K562 (cell line): ENCODE measurements around the gene CEP76. TPM values are rescaled to one million over a fixed set of nuclear protein-coding genes. Genes with fewer than 3 reads are reported as not detected.

Experiments
- ADNP ChIP-seq: fragments of 200-800 bp; sonication (Bioruptor generic); IDR thresholded peaks from 2 replicates; pipeline ENCODE4 v1.6.1; 2016; ENCODE audit warnings: missing genetic modification characterization, missing compliant biosample characterization
- BACH1 ChIP-seq: fragments of 200-800 bp; sonication (Bioruptor generic); IDR thresholded peaks from 2 replicates; pipeline ENCODE4 v1.6.1; 2016; ENCODE audit warnings: missing genetic modification characterization, missing compliant biosample characterization
- E2F3 ChIP-seq: fragments of 250-450 bp; sonication (Bioruptor Pico); IDR thresholded peaks from 2 replicates; pipeline ENCODE4 v1.4.0; 2020; ENCODE audit warnings: mild to moderate bottlenecking
- JUND ChIP-seq, 2 experiments: IDR thresholded peaks; 2 replicates in 1 of 2; 3 replicates in 1 of 2; pipeline ENCODE4 v1.6.1; 2011; ENCODE audit warnings: borderline replicate concordance in 2 of 2, low read depth in 2 of 2, low read length in 2 of 2, improper control_type of control experiment in 1 of 2, missing biosample characterization in 1 of 2, missing genetic modification characterization in 1 of 2, missing genetic modification reagents in 1 of 2
- KLF13 ChIP-seq: fragments of 450-650 bp; IDR thresholded peaks from 2 replicates; pipeline ENCODE4 v1.6.1; 2016; ENCODE audit warnings: missing genetic modification characterization, low read depth, mild to moderate bottlenecking, missing compliant biosample characterization, moderate library complexity, borderline replicate concordance
- MCM7 ChIP-seq, 2 experiments: fragments of 450-650 bp; IDR thresholded peaks; 2 replicates each; pipeline ENCODE4 v1.6.1; 2016 to 2018
- MIER1 ChIP-seq: fragments of 450-650 bp; IDR thresholded peaks from 2 replicates; pipeline ENCODE4 v1.6.1; 2016; ENCODE audit warnings: antibody characterized with exemption, mild to moderate bottlenecking, low read depth
- RERE ChIP-seq: sonication (generic); formaldehyde crosslinking; IDR thresholded peaks from 2 replicates; pipeline ENCODE4 v1.8.0; 2023; ENCODE audit warnings: missing genetic modification reagents, mild to moderate bottlenecking, borderline replicate concordance
- SMARCC2 ChIP-seq: fragments of 450-650 bp; IDR thresholded peaks from 2 replicates; pipeline ENCODE4 v1.6.1; 2017; ENCODE audit warnings: antibody characterized with exemption, moderate library complexity, mild to moderate bottlenecking, low read depth
- SNAPC5 ChIP-seq: fragments of 250-450 bp; sonication (Bioruptor Pico); IDR thresholded peaks from 2 replicates; pipeline ENCODE4 v1.8.0; 2021; ENCODE audit warnings: moderate library complexity, mild to moderate bottlenecking, inconsistent platforms
- TEAD2 ChIP-seq: fragments of 450-650 bp; IDR thresholded peaks from 2 replicates; pipeline ENCODE4 v1.6.1; 2016; ENCODE audit warnings: missing genetic modification characterization, control low read depth, missing compliant biosample characterization
- ZMIZ1 ChIP-seq, 2 experiments: fragments of 150-350 bp in 1 of 2; IDR thresholded peaks; 2 replicates each; pipeline ENCODE4 v1.6.1; 2012 to 2016; ENCODE audit warnings: low read depth in 2 of 2, low read length in 2 of 2, mild to moderate bottlenecking in 1 of 2, moderate library complexity in 1 of 2
- ZNF263 ChIP-seq: sonication (generic); formaldehyde crosslinking; IDR thresholded peaks from 2 replicates; pipeline ENCODE4 v1.8.0; 2022; ENCODE audit warnings: mild to moderate bottlenecking, missing genetic modification reagents, borderline replicate concordance
- ZNF764 ChIP-seq: fragments of 250-450 bp; sonication (Bioruptor Pico); IDR thresholded peaks from 2 replicates; pipeline ENCODE4 v1.4.0; 2020; ENCODE audit warnings: low read depth, mild to moderate bottlenecking, moderate library complexity
- polyA plus RNA-seq, 8 experiments: library from polyadenylated mRNA; depleted of rRNA in 4 of 8; stranded (reverse) in 5 of 8; unstranded in 3 of 8; fragments of >200 nt; fragmentation: Nextera tagmentation in 2 of 8; fragmentation: Illumina TruSeq in 1 of 8; extraction: Ambion mirVana in 2 of 8; extraction: Trizol in 1 of 8; gene quantifications; 2 replicates each; pipeline versions ENCODE4 v1.2.1 to v1.2.3, GENCODE V29; 2011 to 2014; ENCODE audit warnings: inconsistent platforms in 1 of 8, missing spikeins in 1 of 8
- total RNA-seq, 7 experiments: library from RNA; depleted of rRNA in 6 of 7; stranded (reverse); fragments of >200 nt in 6 of 7; fragmentation: Illumina TruSeq in 2 of 7; extraction: Trizol in 2 of 7; gene quantifications; 2 replicates each; pipeline versions ENCODE4 v1.2.1 to v1.2.3, GENCODE V29; 2011 to 2021; ENCODE audit warnings: low replicate concordance in 1 of 7
- TF ChIP-seq, protein P1 (sequence below): fragments of 250-450 bp; sonication (Bioruptor Pico); IDR thresholded peaks from 2 replicates; pipeline ENCODE4 v1.8.0; 2021; ENCODE audit warnings: mild to moderate bottlenecking, moderate library complexity

The CEP76 gene
- total and polyA plus RNA-seq, 9 of the 15 experiments (the other 6 are each of a cell fraction or from before 2014, with no cell fraction given), result 5.3 to 27.3 (median 19.3) TPM

DNA sequence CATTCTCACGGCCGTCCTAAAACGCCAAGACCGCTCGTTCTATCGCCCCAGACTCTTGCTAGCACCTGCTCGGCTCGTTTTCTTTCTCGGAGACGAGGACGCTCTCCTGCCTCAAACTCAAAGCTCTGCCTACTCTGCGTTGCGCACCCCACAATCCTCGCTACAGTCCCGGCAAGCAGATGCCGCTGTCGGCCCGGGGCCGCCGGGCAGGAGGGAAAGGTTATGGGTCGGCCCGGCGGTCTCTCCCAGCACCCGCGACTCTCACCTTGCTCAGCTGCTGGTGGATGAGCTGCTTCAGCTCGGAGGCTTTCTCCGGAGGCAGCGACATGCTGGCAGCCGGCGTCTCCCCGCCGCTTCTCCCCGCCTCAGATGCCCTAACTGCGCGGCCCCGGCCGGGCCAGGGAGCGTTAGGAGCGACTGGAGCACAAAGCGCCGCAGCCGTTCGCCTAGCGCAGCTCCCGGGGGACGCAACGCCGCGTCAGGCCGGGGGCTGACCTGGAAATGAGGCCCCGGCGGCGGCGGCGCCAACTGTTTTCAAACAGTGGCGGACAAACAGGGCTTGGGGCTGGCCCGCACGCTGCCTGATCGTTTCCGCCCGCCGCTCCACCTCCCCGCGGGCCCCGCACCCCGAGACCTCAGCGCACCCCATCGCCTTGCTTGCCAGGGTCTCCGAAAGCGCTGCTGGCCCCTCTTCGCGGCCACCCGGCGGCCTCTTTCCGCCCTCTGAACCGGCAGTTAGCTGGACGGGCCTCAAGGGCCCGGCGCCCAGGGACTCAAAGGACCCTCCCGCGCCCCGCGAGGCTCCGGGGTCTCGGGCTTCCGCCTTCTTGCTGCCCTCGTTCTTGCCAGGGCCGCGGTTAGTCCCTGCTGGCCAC is at the start of gene CEP76, which contains the start of gene PSMG2 (continued):
- 0 out of 4 replicates have a peak, but pooled peaks of 1 of the 2 experiments have one; percentile 19 for TF ChIP-seq MCM7 (IDR thresholded peaks at IDR 0.05)
- TF ChIP-seq BACH1 (tag), result no peak
- no peak for TF ChIP-seq ZNF764 (CRISPR knock-in tag)
- TF ChIP-seq, protein P1, sequence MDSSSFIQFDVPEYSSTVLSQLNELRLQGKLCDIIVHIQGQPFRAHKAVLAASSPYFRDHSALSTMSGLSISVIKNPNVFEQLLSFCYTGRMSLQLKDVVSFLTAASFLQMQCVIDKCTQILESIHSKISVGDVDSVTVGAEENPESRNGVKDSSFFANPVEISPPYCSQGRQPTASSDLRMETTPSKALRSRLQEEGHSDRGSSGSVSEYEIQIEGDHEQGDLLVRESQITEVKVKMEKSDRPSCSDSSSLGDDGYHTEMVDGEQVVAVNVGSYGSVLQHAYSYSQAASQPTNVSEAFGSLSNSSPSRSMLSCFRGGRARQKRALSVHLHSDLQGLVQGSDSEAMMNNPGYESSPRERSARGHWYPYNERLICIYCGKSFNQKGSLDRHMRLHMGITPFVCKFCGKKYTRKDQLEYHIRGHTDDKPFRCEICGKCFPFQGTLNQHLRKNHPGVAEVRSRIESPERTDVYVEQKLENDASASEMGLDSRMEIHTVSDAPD (CRISPR knock-in tag), result no peak
- TF ChIP-seq ZMIZ1 (IDR thresholded peaks at IDR 0.05; ENCODE audit: low read depth in 2 of 2, low read length in 2 of 2), result 0 out of 4 replicates have a peak, but pooled peaks of 1 of the 2 experiments have one; percentile 19
- TF ChIP-seq RERE (CRISPR knock-in tag), result no peak
- no peak for TF ChIP-seq MIER1
- no peak for TF ChIP-seq TEAD2 (tag)
- TF ChIP-seq ADNP, result no peak
- peak; percentile 88 for TF ChIP-seq E2F3 (CRISPR knock-in tag)
- TF ChIP-seq SNAPC5, result no peak
- TF ChIP-seq SMARCC2, result no peak
- peak; percentile 28 for TF ChIP-seq JUND (IDR thresholded peaks at IDR 0.05; ENCODE audit: borderline replicate concordance, low read depth, low read length)
- TF ChIP-seq JUND (tag; IDR thresholded peaks at IDR 0.05; ENCODE audit: borderline replicate concordance, low read depth, low read length), result no peak
- no peak for TF ChIP-seq KLF13 (tag)
- TF ChIP-seq ZNF263 (CRISPR knock-in tag), result 0 out of 2 replicates have a peak, but pooled peaks have one; percentile 7
